ENCODE results near the gene RAC3. TPM values are rescaled to one million over a fixed set of nuclear protein-coding genes. Genes with fewer than 3 reads are reported as not detected.

RAC3 gene
- polyA plus RNA-seq, 1 experiment, result 11.5 TPM

DNA sequence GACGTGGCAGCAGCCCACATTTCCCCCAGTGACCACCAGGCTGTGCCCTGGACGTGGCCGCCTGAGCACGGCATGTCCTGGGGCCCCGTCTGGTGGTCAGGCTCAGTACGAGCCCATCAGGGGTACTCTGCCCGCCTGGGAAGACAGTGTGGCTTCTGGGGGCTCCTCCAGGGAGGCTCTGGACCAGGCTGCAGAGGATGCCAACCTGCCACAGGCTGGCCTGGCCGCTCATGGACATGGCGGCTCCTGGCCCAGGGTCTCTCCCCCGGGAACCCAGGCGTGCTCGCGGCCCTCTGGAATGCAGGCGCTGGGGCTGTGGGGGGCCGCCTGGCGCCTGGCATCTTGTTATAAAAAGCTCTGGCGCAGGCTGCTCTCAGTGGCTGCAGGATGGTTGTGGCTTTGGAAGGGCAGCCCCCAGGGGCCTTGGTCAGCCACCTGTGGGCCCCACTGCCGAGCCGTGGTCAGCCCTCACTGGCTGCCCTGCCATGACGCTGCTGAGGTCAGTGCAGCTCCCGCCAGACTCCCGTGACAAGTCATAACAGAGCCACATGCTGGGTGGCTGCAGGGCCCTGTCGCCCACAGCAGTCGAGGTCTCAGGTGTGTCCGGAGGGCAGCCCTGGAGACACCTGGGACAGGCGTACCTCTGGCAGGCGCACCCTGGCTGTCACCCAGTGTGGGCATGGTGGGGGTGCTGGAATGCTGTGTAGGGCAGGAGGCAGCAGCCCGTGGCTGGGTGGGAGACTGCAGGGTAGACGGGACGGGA, 23.8 kb upstream of the RAC3 start:
- TF ChIP-seq, protein P1, sequence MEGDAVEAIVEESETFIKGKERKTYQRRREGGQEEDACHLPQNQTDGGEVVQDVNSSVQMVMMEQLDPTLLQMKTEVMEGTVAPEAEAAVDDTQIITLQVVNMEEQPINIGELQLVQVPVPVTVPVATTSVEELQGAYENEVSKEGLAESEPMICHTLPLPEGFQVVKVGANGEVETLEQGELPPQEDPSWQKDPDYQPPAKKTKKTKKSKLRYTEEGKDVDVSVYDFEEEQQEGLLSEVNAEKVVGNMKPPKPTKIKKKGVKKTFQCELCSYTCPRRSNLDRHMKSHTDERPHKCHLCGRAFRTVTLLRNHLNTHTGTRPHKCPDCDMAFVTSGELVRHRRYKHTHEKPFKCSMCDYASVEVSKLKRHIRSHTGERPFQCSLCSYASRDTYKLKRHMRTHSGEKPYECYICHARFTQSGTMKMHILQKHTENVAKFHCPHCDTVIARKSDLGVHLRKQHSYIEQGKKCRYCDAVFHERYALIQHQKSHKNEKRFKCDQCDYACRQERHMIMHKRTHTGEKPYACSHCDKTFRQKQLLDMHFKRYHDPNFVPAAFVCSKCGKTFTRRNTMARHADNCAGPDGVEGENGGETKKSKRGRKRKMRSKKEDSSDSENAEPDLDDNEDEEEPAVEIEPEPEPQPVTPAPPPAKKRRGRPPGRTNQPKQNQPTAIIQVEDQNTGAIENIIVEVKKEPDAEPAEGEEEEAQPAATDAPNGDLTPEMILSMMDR (IDR thresholded peaks at IDR 0.05; ENCODE audit: insufficient read depth, low read depth, low read length), result no peak
- ChIA-PET CTCF (interaction anchor here (0.5 to 1.4 kb wide), 2 partner anchors 12 to 17 kb away, joined by 3 to 4 read pairs; no protein-coding TSS in a partner anchor), POLR2A (no interaction called here)
- Histone ChIP-seq H3K36me3 (ENCODE audit: control insufficient read depth, insufficient read depth, low read length) (peaks cover 2% of the 10 kb centered on the region; the same call in 1 of the 2 replicates), H3K27me3 (ENCODE audit: control insufficient read depth, insufficient read depth, low read length) (no peaks in the 10 kb centered on the region), H3K4me3 (ENCODE audit: low read depth, low read length) (no peak overlapping the region)
- DNase-seq (ENCODE audit: low read depth), result no peak

DNA sequence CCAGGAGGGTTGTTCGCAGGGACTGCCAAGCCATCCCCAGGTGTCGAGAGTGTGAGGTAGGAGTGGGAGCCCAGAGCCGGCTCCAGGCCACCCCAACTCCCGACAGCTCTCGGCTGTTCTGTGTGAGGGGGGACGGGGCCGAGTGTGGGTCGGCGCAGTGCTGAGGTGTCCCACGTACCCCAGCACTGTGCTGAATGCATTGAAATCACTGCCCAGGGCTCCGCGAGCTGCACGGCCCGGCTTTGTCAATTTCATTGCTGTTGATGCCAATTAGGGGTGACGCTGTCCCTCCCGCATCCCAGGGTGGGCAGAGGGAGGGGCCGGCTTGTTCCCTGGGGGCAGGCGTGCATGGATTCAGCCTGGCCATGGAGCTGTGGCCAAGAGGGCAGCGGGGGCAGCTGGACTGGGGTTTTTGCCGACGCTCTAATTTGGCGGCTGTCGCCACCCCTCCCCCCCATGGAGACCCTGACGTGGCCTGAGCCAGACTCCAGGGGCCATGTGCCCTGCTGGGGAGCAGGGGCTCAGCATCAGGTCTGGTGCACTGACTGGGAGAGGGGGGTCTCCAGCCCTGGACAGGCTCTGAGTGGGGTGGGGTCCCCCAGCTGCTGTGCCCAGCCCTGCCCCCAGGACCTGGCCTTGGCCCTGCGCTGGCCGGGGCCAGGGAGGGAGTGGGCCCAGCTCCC, 23.1 kb upstream of the RAC3 start:
- H3K4me3 ChIP-seq (ENCODE audit: low read depth, low read length), result no peak overlapping the region
- CTCF ChIA-PET, result interaction anchor here (0.5 to 2.1 kb wide), 3 partner anchors 12 to 48 kb away, joined by 3 to 12 read pairs (median 4); partner anchors contain the start of gene NOTUM
- H3K36me3 ChIP-seq (ENCODE audit: control insufficient read depth, insufficient read depth, low read length), result peaks cover 2% of the 10 kb centered on the region; the same call in 1 of the 2 replicates
- no peaks in the 10 kb centered on the region for H3K27me3 ChIP-seq (ENCODE audit: control insufficient read depth, insufficient read depth, low read length)
- POLR2A ChIA-PET, result interaction anchor here (0.5 kb wide), 1 partner anchor 15 kb away, joined by 4 read pairs; the partner anchor contains the start of genes CENPX and LRRC45
- TF ChIP-seq, protein P1 (IDR thresholded peaks at IDR 0.05; ENCODE audit: insufficient read depth, low read depth, low read length), result no peak
- DNase-seq (ENCODE audit: low read depth), result no peak

DNA sequence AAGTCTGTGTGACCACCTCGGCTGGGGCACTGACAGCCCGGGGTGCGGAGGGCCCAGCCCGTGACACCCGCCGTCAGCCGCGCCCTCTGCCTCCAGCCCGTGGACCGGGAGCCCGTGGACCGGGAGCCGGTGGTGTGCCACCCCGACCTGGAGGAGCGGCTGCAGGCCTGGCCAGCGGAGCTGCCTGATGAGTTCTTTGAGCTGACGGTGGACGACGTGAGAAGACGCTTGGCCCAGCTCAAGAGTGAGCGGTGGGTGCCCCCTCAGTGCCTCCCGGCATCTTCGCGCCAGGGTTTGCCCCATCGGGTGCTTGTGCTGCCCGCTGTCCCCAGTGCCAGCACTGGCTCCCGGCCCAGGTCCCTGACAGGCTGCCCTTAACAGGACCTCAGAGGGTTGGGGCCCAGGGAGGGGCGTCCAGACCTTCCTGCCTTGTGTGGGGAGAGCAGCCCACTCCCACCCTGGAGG, 22.5 kb upstream of the RAC3 start:
- POLR2A ChIA-PET, result interaction anchor here (0.5 kb wide), 1 partner anchor 14 kb away, joined by 4 read pairs; the partner anchor contains the start of genes CENPX and LRRC45
- no peak overlapping the region for H3K4me3 ChIP-seq (ENCODE audit: low read depth, low read length)
- TF ChIP-seq, protein P1 (IDR thresholded peaks at IDR 0.05; ENCODE audit: insufficient read depth, low read depth, low read length), result no peak
- H3K36me3 ChIP-seq (ENCODE audit: control insufficient read depth, insufficient read depth, low read length), result peaks cover 2% of the 10 kb centered on the region
- DNase-seq (ENCODE audit: low read depth), result no peak
- H3K27me3 ChIP-seq (ENCODE audit: control insufficient read depth, insufficient read depth, low read length), result no peaks in the 10 kb centered on the region
- CTCF ChIA-PET, result interaction anchor here (1.4 to 2.1 kb wide), 2 partner anchors 11 to 49 kb away, joined by 4 to 12 read pairs; partner anchors contain the start of gene NOTUM

DNA sequence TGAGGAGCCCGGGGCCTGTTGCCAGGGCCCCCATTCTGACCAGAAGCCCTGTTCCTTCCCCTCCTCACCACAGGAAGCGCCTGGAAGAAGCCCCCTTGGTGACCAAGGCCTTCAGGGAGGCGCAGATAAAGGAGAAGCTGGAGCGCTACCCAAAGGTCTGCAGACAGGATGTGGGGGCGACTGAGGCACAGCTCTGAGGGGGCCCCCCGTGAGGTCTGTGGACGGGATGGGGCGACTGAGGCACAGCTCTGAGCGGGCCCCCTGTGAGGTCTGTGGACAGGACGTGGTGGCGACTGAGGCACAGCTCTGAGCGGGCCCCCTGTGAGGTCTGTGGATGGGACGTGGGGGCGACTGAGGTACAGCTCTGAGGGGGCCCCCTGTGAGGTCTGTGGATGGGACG, 22.1 kb upstream of the RAC3 start:
- TF ChIP-seq, protein P1 (IDR thresholded peaks at IDR 0.05; ENCODE audit: insufficient read depth, low read depth, low read length), result no peak
- no peak for DNase-seq (ENCODE audit: low read depth)
- Histone ChIP-seq H3K4me3 (ENCODE audit: low read depth, low read length) (no peak overlapping the region), H3K27me3 (ENCODE audit: control insufficient read depth, insufficient read depth, low read length) (no peaks in the 10 kb centered on the region), H3K36me3 (ENCODE audit: control insufficient read depth, insufficient read depth, low read length) (peaks cover 2% of the 10 kb centered on the region)
- CTCF ChIA-PET, result interaction anchor here (2.1 kb wide), 1 partner anchor 49 kb away, joined by 12 read pairs; the partner anchor contains the start of gene NOTUM
- POLR2A ChIA-PET, result no interaction called here

Data from BJ (cell line).